HUDEP-2 (cell line): Measurements from ENCODE around the gene KLHL6.
"Not testable (repeated sequence)": the region's sequence is repeated elsewhere in the genome, so short reads cannot be mapped to it uniquely, and the experiment has no call there.

Experiments
- DNase-seq, 76 experiments: peaks; one replicate each; lab custom pipeline; 2025; ENCODE audit not compliant: unreplicated experiment in 76 of 76; lab: John Stamatoyannopoulos, UW

KLHL6 gene

DNA sequence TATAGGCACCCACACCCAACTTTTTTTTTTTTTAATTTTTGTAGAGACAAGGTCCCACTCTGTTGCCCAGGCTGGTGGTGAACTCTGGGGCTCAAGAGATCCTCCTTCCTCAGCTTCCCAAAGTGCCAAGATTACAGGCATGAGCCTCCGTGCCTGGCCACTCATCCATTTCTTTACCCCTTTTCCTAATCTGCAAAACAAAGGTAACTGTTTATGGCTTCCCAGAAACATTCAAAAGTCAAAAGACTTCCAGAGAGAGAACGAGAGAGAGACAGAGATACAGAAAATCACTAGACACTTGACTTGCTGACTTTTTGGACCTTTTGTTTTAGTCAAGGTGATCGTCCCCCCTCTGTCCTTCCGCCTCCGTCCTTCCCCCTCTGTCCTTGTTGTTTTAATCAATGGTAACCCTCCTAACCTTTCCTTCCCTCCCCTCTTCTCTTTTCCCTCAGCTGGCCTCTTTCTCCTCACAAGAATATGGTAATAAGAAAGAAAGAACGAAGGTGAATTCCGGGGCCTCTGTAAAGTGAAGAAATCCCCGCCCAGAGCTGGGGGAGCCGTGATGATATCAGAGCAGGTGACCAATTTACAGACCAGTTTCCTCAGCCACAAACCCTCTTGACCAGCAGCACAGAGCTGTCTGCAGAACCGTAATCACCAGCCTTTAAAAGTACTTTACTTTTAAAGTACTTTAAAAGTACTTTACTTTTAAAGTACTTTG lies 21.9 kb downstream of the KLHL6 start:
- DNase-seq = peak in 1 of 76 experiments; percentile 9

DNA sequence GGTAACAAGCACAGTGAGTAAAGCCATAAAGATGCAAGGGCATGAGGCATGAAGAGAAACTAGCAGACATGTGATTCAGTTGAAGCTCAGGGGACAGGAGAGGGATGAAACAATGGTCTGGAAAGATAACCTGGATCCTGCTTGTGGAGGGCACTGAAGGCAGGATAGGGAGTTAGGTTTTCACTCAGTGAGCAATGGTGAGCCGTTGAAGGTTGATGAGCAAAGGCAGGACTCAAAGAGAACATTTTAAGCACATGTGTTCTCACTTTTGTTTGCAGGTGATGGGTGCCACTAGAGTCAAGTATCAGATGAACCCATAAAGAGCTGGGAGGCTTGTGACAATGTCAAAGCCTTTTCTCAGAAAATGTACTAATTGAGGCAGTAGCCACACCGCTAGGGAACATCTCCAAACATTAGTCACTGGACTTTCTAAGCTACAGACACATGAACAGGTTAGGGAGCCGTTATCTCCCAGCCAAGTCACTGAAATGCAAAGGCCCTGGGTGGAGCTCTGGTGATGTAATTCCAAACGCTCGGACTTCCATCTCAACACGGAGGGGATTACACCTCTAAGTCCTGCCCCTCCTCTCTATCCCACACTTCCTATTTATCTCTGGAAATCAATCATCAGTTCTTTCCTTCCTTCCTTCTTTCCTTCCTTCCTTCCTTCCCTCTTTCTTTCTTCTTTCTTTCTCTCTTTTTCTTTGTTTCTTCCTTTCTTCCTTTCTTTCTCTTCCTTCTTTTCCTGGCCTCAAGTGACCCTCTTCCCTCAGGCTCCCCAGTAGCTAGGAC lies 22.7 kb downstream of the KLHL6 start:
- peak in 2 of 76 experiments; percentile 11 to 12 for DNase-seq

DNA sequence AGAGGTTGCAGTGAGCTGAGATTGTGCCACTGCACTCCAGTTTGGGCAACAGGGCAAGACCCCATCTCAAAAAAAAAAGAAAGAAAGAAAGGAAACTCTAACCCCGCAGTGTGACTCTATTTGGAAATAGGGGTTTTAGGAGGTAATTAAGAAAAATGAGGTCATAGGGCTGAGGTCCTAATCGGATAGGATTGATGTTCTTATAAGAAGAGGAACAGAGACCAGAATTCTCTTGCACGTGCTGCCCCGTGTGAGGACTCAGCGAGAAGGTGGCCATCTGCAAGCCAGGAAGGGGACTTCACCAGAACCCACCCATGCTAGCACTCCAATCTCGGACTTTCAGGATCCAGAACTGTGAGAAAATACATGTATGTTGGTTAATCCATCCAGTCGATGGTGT lies 25.8 kb downstream of the KLHL6 start:
- no peak for DNase-seq

DNA sequence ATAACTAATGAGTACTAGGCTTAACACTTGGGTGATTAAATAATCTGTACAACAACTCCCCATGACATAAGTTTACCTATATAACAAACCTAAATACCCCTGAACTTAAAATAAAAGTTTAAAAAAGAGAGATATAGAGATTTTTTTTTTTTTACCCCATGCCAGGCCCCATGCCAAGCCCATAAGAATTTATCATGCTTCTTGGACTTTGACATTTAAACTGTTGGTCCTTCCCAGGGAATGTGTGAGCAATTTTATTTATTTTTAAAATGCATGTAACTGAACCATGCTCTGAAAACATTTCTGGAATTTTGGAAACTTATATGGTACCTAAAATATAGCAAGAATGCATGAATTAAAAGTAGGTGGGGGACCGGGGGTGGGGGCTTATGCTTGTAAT lies 26.3 kb downstream of the KLHL6 start:
- DNase-seq = no peak

DNA sequence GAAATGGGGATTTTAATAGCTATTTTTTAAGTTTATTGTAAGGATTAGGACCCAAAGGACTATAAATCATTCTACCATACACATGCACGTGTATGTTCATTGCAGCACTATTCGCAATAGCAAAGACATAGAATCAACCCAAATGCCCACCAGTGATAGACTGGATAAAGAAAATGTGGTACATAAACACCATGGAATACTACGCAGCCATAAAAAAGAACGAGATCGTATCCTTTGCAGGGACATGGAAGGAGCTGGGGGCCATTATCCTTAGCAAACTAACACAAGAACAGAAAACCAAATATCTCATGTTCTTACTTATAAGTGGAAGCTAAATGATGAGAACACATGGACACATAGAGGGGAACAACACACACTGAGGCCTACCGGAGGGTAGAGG lies 26.7 kb downstream of the KLHL6 start:
- DNase-seq = not testable (repeated sequence)

DNA sequence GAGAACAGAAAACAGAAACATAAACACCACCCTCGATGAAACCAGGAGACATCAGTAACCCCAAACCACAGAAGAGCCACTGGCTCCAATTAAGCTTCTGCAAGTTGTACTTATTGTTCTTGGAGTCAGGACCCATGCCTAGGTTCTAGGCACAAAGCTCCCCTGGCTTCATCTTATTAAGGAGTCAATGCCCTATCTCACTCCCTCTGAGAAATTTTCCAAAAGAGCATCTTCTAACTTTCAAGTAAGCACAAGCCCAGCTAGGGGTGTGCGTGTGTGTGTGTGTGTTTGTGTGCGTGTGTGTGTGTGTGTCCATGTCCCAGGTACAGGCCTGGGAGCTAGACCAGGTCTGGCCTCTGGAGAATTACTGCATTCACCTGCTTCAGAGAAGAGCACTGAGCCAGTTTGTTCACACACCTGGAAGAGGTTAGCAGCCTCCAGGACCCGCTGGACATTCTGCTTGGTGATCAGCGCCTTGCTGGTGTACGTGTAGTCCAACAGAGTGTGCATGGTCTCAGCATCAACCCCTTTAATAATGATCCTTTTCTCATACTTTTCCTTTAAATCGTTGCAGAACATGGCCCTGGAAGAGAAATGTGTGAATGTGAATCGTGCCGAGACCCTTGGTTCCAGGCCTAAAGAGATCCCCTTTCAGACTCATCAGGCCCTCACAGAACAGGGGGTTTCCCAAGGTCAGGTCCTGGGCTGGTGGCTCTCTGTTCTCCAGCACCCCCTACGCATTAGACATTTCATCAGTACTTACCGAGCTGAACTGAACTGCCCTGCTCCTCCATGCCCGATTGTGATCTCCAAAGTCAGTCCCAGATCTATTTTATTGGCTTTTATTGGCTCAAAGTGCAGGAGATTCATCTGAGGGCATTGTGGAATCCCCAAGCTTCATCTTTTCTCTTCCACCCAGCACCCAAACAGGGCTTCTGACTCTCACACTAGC lies 27.8 kb downstream of the KLHL6 start:
- no peak for DNase-seq

DNA sequence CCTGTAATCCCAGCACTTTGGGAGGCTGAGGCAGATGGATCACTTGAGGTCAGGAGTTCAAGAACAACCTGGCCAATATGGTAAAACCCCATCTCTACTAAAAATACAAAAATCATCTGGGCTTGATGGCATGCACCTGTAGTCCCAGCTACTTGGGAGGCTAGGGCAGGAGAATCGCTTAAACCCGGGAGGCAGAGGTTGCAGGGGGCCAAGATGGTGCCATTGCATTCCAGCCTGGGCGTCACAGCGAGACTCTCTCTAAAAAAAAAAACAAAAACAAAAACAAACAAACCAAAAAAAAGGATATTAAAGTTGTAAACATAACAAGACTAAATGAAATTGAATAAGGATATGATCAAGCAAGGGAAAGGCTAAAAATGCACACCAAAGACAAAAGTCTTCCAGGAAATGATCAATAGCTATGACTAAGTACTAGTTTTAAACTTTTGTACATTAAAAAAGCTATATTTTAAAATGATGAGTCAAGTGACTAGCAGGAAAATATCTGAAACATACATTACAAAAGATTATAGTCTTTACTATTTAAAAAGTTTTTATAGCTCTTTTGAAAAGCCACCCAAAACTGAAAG lies 28.6 kb downstream of the KLHL6 start:
- no peak for DNase-seq

- no peak for DNase-seq
Measured at GRCh38 chr3:183524476-183524875, 31.0 kb downstream of the KLHL6 start.

- DNase-seq = not testable (repeated sequence)
Measured at GRCh38 chr3:183520741-183521556, 34.6 kb downstream of the KLHL6 start.

GRCh38 chr3:183520295-183520694 lies 35.2 kb downstream of the KLHL6 start:
- not testable (repeated sequence) for DNase-seq

- DNase-seq = no peak
Measured at GRCh38 chr3:183519891-183520290, 35.6 kb downstream of the KLHL6 start.

DNA sequence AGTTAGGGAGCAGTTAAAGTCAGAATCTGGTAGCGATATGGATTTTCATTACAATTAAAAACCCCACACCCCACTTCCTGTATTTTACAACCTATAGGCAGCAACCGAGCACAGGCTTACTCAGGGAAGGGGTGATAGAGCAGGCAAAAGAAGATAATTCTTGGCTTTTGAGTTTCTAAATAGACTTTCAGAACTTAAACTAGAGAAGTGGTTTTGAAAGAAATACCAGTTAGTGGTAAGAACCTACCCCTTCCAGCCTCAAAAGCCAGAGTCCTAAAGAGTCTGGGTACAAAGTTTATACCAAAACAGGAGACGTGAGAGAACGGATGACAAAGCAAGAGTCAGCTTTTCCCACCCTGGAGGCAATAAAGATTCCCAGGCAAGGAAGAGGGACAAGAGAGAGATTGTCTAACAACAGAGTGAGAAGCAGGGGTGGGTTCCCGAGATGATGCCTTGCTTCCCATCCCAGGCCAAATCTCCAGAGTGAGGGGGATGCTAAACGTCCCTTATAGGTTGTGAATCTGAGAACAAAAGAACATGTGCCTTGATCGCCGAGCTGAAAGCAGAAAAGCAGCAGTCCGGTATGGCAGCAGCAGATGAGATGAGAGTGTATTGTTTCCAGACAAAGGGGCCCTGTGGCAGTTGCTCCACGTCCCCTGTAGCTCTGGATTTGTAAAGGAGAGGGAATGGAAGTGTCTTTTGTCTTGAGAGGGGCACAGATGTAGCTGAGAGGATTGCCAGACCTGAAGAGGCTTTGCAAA lies 36.8 kb downstream of the KLHL6 start:
- no peak for DNase-seq

DNA sequence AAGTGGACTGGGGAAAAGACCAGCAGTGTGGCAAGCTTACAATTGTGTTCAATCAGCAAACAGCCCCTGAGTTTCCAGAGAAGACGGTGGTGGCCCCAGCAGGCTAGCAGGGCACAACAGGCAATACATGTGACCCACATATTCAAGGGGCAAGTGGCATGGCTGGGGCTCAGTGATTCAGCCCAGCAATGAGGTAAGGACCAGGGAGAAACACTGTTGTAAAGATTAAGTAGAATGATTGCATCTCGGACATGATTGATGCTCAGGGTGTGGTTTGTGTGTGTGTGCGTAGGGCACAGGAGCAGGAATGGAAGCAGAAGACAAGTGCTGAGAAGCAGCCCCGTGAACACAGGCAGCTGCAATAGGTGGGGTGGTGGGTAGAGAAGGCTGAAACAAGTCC lies 37.9 kb downstream of the KLHL6 start:
- no peak for DNase-seq

DNA sequence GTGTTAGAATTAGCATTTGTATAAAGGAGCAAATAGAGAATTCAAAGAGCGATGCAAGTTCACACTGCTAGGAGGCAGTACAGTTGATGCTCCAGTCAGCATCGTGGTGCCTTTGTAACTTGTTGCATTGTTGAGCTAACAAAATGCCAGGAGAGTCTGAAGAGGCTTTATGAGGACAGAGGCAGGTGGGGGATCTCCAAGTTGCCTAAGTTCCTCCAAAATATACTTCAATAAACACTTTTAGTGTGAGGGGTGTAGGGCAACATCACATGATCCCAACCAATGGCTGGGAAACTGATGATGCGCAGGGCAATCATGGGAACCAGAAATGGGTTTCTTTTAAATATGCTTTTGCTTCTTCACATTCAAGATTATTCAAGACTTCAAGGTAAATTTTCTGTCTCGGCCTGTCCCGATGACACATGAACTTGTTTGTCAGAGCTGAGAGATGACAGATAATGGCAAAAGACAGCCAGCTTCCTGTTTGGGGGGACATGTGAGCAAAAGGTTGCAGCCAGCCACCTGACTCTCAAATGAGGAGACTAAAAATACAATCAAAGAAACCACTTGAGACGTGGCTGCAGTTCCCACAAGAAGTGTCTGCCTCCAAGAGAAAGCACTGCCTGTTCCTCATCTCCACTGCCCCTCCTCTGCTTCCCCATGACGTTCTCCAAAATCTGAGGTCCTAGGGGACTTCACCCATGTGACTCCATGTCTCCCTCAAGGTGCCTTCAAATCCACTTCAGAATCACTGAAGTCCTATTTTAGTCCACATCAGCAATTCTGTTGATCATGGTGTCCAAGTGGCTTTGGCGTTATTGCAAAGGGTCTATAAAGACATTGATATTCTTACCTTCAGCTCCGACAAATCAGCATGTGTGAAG lies 39.3 kb downstream of the KLHL6 start:
- no peak for DNase-seq

GRCh38 chr3:183514021-183514420 lies 41.5 kb downstream of the KLHL6 start:
- no peak for DNase-seq

DNA sequence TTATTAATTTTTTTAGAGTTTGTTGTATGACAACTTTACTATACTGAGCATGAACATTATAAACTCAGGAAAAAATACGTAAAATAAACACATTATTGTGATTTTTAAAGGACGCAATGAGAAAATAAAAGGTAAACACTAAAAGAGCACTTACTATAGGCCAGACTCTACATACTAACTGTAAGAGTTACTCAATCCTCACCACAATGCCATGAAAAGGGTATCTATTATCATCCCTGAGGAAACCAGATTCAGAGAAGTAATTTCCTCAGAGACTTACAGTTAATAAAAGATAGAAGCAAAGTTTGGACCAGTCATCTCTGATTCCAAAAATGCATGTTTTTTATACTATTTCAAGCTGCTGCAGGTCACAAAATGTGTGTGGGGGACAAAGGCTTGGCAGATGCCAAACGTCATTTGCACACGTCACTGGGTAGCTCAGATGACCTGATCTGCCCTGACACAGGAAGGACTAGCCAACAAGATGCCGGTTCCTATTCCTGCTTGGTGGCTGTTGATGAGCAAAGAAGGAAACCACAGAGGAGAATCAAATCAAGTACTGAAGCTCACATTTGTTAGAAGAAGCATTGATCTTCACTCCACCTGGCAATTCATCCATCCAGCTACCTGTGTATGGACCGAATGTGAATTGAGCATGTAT lies 42.3 kb downstream of the KLHL6 start:
- no peak for DNase-seq

GRCh38 chr3:183511286-183512131 lies 44.0 kb downstream of the KLHL6 start:
- DNase-seq = not testable (repeated sequence)
